Measurements from ENCODE around the gene ING1.

ING1 gene

GRCh38 chr13:110772091-110772984, 58.8 kb downstream of the ING1 start:
- no peak for DNase-seq (ENCODE audit: low spot score)
